GM12874 (cell line): ENCODE results near the gene RASL10A.

Source experiments
- CTCF ChIP-seq: IDR thresholded peaks from 2 replicates; pipeline ENCODE4 v1.5.1; 2011; ENCODE audit warnings: low read depth, mild to moderate bottlenecking, control low read depth, low read length, moderate library complexity; ENCODE audit not compliant: insufficient read depth

The RASL10A gene

DNA sequence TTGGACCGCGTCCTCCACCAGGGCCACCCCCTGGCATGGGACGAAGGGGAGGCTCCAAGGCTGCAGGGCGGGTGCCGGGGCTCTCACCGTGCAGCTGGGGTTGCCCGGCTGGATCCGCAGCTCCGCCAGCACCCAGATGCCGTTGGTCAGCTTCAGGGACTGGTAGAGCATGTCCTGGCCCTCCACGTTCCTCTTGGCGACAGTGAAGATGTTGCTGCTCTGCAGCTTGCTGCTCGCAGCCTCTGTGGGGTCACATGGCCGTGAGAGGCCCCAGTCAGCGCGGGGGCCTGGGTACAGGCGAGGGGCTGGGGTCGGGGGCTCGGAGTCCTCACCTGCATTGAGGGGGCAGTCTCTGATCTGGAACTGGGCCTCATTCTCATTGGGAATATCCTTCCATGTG, 14.8 kb upstream of the RASL10A start:
- no peak for TF ChIP-seq CTCF

DNA sequence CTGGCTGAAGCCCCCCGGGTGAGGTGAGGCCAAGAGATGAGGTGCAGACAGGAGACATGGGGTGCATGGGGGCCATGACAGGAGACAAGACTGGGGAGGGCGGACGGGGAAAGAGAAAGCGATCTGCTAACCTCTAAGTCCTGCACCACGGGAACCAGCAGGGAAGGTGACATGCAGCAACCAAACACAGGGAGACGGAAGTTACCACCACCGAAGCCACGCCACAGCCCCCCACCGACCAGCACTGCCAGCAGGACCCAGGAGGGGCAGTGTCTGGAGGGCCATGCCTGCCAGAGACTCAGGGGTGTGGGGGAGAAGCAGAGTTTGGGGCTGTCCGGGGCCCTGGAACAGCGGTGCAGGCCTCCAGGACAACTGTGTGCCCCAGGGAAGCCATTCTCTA, 14.1 kb upstream of the RASL10A start:
- TF ChIP-seq CTCF: no peak

GRCh38 chr22:29328566-29329500, 13.3 kb upstream of the RASL10A start:
- TF ChIP-seq CTCF: no peak

GRCh38 chr22:29328055-29328454, 12.6 kb upstream of the RASL10A start:
- no peak for TF ChIP-seq CTCF

GRCh38 chr22:29327089-29327764, 11.7 kb upstream of the RASL10A start:
- no peak for TF ChIP-seq CTCF

DNA sequence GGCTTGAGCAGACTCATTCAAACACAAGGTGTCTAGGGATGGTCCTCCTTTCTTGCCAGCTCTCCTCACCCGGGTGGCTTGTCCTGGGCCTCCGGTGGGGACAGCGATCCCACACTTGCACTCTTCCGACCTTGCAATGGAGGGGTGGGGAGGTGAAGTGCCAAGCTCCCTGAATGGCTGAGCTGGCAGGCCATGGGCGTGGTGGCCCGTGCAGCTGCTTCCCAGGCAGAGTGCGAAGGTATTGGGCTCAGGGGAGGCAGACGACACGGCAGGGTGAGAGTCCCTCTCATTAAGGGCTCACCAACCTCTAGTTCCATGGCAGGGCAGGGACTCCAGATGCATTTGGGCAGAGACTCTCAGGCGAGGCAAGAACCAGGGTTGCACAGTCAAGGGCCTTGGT, 11.0 kb upstream of the RASL10A start:
- no peak for TF ChIP-seq CTCF

- no peak for TF ChIP-seq CTCF
These were observed 10.4 kb upstream of the RASL10A start for GRCh38 chr22:29325785-29326315.
